Measurements from ENCODE around the gene NUP210L. TPM values are rescaled to one million over a fixed set of nuclear protein-coding genes. Genes with fewer than 3 reads are reported as not detected.

The NUP210L gene
- total RNA-seq, 4 donors from 2014 or later = 0.22 TPM; not detected in 3

- TF ChIP-seq CTCF (IDR thresholded peaks at IDR 0.05; ENCODE audit: low read depth) = no peak
Observed at GRCh38 chr1:153956997-153957715, 197.7 kb downstream of the NUP210L start.

- no peak for TF ChIP-seq CTCF (IDR thresholded peaks at IDR 0.05; ENCODE audit: low read depth)
Observed at GRCh38 chr1:153954826-153955225, 200.0 kb downstream of the NUP210L start.

GRCh38 chr1:153953859-153954365 is 201.0 kb downstream of the NUP210L start:
- no peak for TF ChIP-seq CTCF (IDR thresholded peaks at IDR 0.05; ENCODE audit: low read depth)

GRCh38 chr1:153951801-153952200 is 203.1 kb downstream of the NUP210L start:
- TF ChIP-seq CTCF (IDR thresholded peaks at IDR 0.05; ENCODE audit: low read depth) = no peak

GRCh38 chr1:153951183-153951582 is 203.7 kb downstream of the NUP210L start:
- TF ChIP-seq CTCF (IDR thresholded peaks at IDR 0.05; ENCODE audit: low read depth) = no peak

- TF ChIP-seq CTCF (IDR thresholded peaks at IDR 0.05; ENCODE audit: low read depth) = no peak
Observed at GRCh38 chr1:153946622-153947241, 208.1 kb downstream of the NUP210L start, which contains the start of gene DENND4B. Gene DENND4B, minus strand, starts transcription at chr1:153946718. Its CDS starts 2,344 bp downstream, at chr1:153944374.

Data from subcutaneous adipose tissue (tissue), 4 donors.